ENCODE measurements around the gene GRIP2.

Gene GRIP2

GRCh38 chr3:14485981-14486380 is 54.2 kb downstream of the GRIP2 start:
- DNase-seq (ENCODE audit: low read depth in 2 of 2), result no peak

GRCh38 chr3:14484741-14485140 is 55.4 kb downstream of the GRIP2 start:
- DNase-seq (ENCODE audit: low read depth in 2 of 2), result no peak

- no peak for DNase-seq (ENCODE audit: low read depth in 2 of 2)
These were observed 56.9 kb downstream of the GRIP2 start for GRCh38 chr3:14483286-14483685.

GRCh38 chr3:14482271-14482721 is 57.8 kb downstream of the GRIP2 start:
- no peak for DNase-seq (ENCODE audit: low read depth in 2 of 2)

GRCh38 chr3:14481646-14482036 is 58.5 kb downstream of the GRIP2 start:
- DNase-seq (ENCODE audit: low read depth in 2 of 2), result no peak

GRCh38 chr3:14481018-14481645 is 59.0 kb downstream of the GRIP2 start:
- no peak for DNase-seq (ENCODE audit: low read depth in 2 of 2)

GRCh38 chr3:14480207-14481017 is 59.7 kb downstream of the GRIP2 start:
- DNase-seq (ENCODE audit: low read depth in 2 of 2), result no peak

- no peak for DNase-seq (ENCODE audit: low read depth in 2 of 2)
These were observed 60.6 kb downstream of the GRIP2 start for GRCh38 chr3:14479591-14479990.

GRCh38 chr3:14478956-14479550 is 61.1 kb downstream of the GRIP2 start:
- no peak for DNase-seq (ENCODE audit: low read depth in 2 of 2)

- DNase-seq (ENCODE audit: low read depth in 2 of 2), result no peak
These were observed 62.7 kb downstream of the GRIP2 start for GRCh38 chr3:14477311-14477935.

GRCh38 chr3:14476583-14477265 is 63.4 kb downstream of the GRIP2 start:
- no peak for DNase-seq (ENCODE audit: low read depth in 2 of 2)

- DNase-seq (ENCODE audit: low read depth in 2 of 2), result no peak
These were observed 64.5 kb downstream of the GRIP2 start for GRCh38 chr3:14475621-14476020.

GRCh38 chr3:14474363-14475081 is 65.6 kb downstream of the GRIP2 start:
- no peak for DNase-seq (ENCODE audit: low read depth in 2 of 2)

- DNase-seq (ENCODE audit: low read depth in 2 of 2), result no peak
These were observed 66.7 kb downstream of the GRIP2 start for GRCh38 chr3:14473411-14473891.

GRCh38 chr3:14472471-14473351 is 67.4 kb downstream of the GRIP2 start:
- DNase-seq (ENCODE audit: low read depth in 2 of 2), result no peak

GRCh38 chr3:14471690-14472089 is 68.5 kb downstream of the GRIP2 start:
- DNase-seq (ENCODE audit: low read depth in 2 of 2), result no peak

- no peak for DNase-seq (ENCODE audit: low read depth in 2 of 2)
These were observed 69.1 kb downstream of the GRIP2 start for GRCh38 chr3:14471016-14471415.

- no peak for DNase-seq (ENCODE audit: low read depth in 2 of 2)
These were observed 69.7 kb downstream of the GRIP2 start for GRCh38 chr3:14470461-14470860.

GRCh38 chr3:14468621-14468981 is 71.5 kb downstream of the GRIP2 start:
- no peak for DNase-seq (ENCODE audit: low read depth in 2 of 2)
